IMR-90 (cell line): ENCODE results near the gene WHRN. TPM values are rescaled to one million over a fixed set of nuclear protein-coding genes. Genes with fewer than 3 reads are reported as not detected.

Experiments
- ATAC-seq: fragments of 200-7000 bp; cut with Tn5 transposase; 2 replicates; pipeline ENCODE4 v1.9.1; 2020; ENCODE audit warnings: low read depth, mild to moderate bottlenecking, moderate library complexity
- BruUV-seq: library from RNA; stranded (reverse); fragments of 400-500 nt; replicated peaks from 2 replicates; lab custom pipeline; 2021; lab: Mats Ljungman, UMichigan
- CTCF ChIA-PET: fragments of 300-600 bp; formaldehyde crosslinking; extraction: SDS; loops from one replicate; lab custom pipeline; 2021; ENCODE audit warnings: antibody characterized with exemption; lab: Yijun Ruan, JAX
- POLR2A ChIA-PET: fragments of 300-600 bp; sonication (Branson Sonifier 250); formaldehyde crosslinking; loops from one replicate; lab custom pipeline; 2022; ENCODE audit warnings: antibody characterized with exemption; ENCODE audit not compliant: unreplicated experiment; lab: Charles Lee
- DNase-seq: peaks from one replicate; pipeline ENCODE4 v3.0.0; 2013
- H2AFZ ChIP-seq: replicated peaks from 2 replicates; pipeline ENCODE3; 2013; ENCODE audit warnings: low read length, mild to moderate bottlenecking; ENCODE audit not compliant: poor library complexity
- H2AK5ac ChIP-seq: 2 replicates; pipeline ENCODE4 v1.6.1; 2013; ENCODE audit warnings: low read depth, low read length, inconsistent platforms
- H2AK9ac ChIP-seq: replicated peaks from 2 replicates; pipeline ENCODE3; 2013; ENCODE audit warnings: mild to moderate bottlenecking, low read depth, low read length, moderate library complexity; ENCODE audit not compliant: poor library complexity
- H2BK120ac ChIP-seq: 2 replicates; pipeline ENCODE4 v1.6.1; 2013; ENCODE audit warnings: low read depth, low read length, inconsistent platforms
- H2BK15ac ChIP-seq: 3 replicates; pipeline ENCODE4 v1.6.1; 2013; ENCODE audit warnings: low read depth, low read length, inconsistent platforms
- H2BK20ac ChIP-seq: 2 replicates; pipeline ENCODE4 v1.6.1; 2013; ENCODE audit warnings: low read depth, mild to moderate bottlenecking, inconsistent platforms, low read length, moderate library complexity
- H2BK5ac ChIP-seq: 2 replicates; pipeline ENCODE4 v1.6.1; 2013; ENCODE audit warnings: mild to moderate bottlenecking, low read depth, low read length, inconsistent platforms; ENCODE audit not compliant: poor library complexity, severe bottlenecking
- H3K14ac ChIP-seq: replicated peaks from 2 replicates; pipeline ENCODE4 v1.6.1; 2013; ENCODE audit warnings: low read depth, low read length, inconsistent platforms
- H3K18ac ChIP-seq: 2 replicates; pipeline ENCODE4 v1.6.1; 2013; ENCODE audit warnings: low read depth, low read length, control low read depth
- H3K23ac ChIP-seq: 2 replicates; pipeline ENCODE4 v1.6.1; 2013; ENCODE audit warnings: low read depth, low read length, inconsistent platforms
- H3K27ac ChIP-seq: 2 replicates; pipeline ENCODE4 v1.5.1; 2013; ENCODE audit warnings: mild to moderate bottlenecking, control low read depth, low read length; ENCODE audit not compliant: insufficient read depth
- H3K27me3 ChIP-seq: 2 replicates; pipeline ENCODE4 v1.6.1; 2013; ENCODE audit warnings: low read length; ENCODE audit not compliant: control insufficient read depth, insufficient read depth
- H3K36me3 ChIP-seq: 2 replicates; pipeline ENCODE4 v1.6.1; 2013; ENCODE audit warnings: low read length, mixed read lengths; ENCODE audit not compliant: control insufficient read depth, insufficient read depth
- H3K4ac ChIP-seq: 2 replicates; pipeline ENCODE4 v1.6.1; 2013; ENCODE audit warnings: low read depth, low read length, inconsistent platforms
- H3K4me1 ChIP-seq: 2 replicates; pipeline ENCODE4 v1.6.1; 2013; ENCODE audit warnings: low read length, mixed read lengths; ENCODE audit not compliant: control insufficient read depth, insufficient read depth
- H3K4me2 ChIP-seq: 2 replicates; pipeline ENCODE4 v1.6.1; 2013; ENCODE audit warnings: low read depth, mild to moderate bottlenecking, control low read depth, low read length, moderate library complexity
- H3K4me3 ChIP-seq: 2 replicates; pipeline ENCODE4 v1.5.1; 2013; ENCODE audit warnings: low read depth, mild to moderate bottlenecking, control low read depth, low read length, moderate library complexity; ENCODE audit not compliant: insufficient read depth
- H3K56ac ChIP-seq: 2 replicates; pipeline ENCODE4 v1.6.1; 2013; ENCODE audit warnings: low read length, inconsistent platforms; ENCODE audit not compliant: insufficient read depth; ENCODE audit errors: extremely low read depth
- H3K79me1 ChIP-seq, 2 experiments: 2 replicates each; pipeline ENCODE4 v1.6.1; 2013; ENCODE audit warnings: low read length in 2 of 2, inconsistent platforms in 1 of 2, low read depth in 1 of 2
- H3K9ac ChIP-seq: 2 replicates; pipeline ENCODE4 v1.6.1; 2013; ENCODE audit warnings: low read depth, low read length, control low read depth
- H3K9me1 ChIP-seq: 2 replicates; pipeline ENCODE4 v1.6.1; 2013; ENCODE audit warnings: low read length, inconsistent platforms; ENCODE audit not compliant: insufficient read depth
- H3K9me3 ChIP-seq: 2 replicates; pipeline ENCODE4 v1.6.1; 2013; ENCODE audit warnings: low read length; ENCODE audit not compliant: control insufficient read depth, insufficient read depth
- H4K20me1 ChIP-seq: 2 replicates; pipeline ENCODE4 v1.6.1; 2013; ENCODE audit warnings: low read length, inconsistent platforms; ENCODE audit not compliant: insufficient read depth
- H4K5ac ChIP-seq: 2 replicates; pipeline ENCODE4 v1.6.1; 2013; ENCODE audit warnings: mild to moderate bottlenecking, low read depth, low read length, control low read depth
- H4K8ac ChIP-seq, 2 experiments: 2 replicates each; pipeline ENCODE4 v1.6.1; 2013; ENCODE audit warnings: low read depth in 2 of 2, low read length in 2 of 2, control low read depth in 1 of 2, inconsistent platforms in 1 of 2
- H4K91ac ChIP-seq: 2 replicates; pipeline ENCODE4 v1.6.1; 2013; ENCODE audit warnings: low read depth, low read length, inconsistent platforms; ENCODE audit not compliant: insufficient read depth
- CEBPB ChIP-seq: IDR thresholded peaks from 2 replicates; pipeline ENCODE4 v1.6.1; 2012; ENCODE audit warnings: low read depth, low read length, improper control_type of control experiment
- ELK1 ChIP-seq: fragments of 150-350 bp; IDR thresholded peaks from 2 replicates; pipeline ENCODE4 v1.6.1; 2016; ENCODE audit warnings: low read depth, mild to moderate bottlenecking, low read length, moderate library complexity, borderline replicate concordance
- MAZ ChIP-seq: IDR thresholded peaks from 2 replicates; pipeline ENCODE4 v1.6.1; 2012; ENCODE audit warnings: low read depth, mild to moderate bottlenecking, low read length, improper control_type of control experiment, moderate library complexity, borderline replicate concordance
- RAD21 ChIP-seq: IDR thresholded peaks from 2 replicates; pipeline ENCODE4 v1.6.1; 2012; ENCODE audit warnings: low read length, improper control_type of control experiment
- USF2 ChIP-seq: fragments of 150-350 bp; IDR thresholded peaks from 2 replicates; pipeline ENCODE4 v1.6.1; 2017; ENCODE audit warnings: mild to moderate bottlenecking, antibody characterized with exemption, low read length, low read depth
- WGBS, 2 experiments: methylation state at CpG; one replicate each; pipeline versions ENCODE4 v1.1.5 to v1.1.7; 2013; ENCODE audit warnings: missing lambda C conversion rate in 2 of 2; ENCODE audit not compliant: insufficient read length in 1 of 2; ENCODE audit errors: extremely low coverage in 2 of 2; 5-methylcytosine and 5-hydroxymethylcytosine counted together
- dilution Hi-C: fragments of 300-500 bp; cut with HindIII; formaldehyde crosslinking; loops from one replicate; pipeline ENCODE4 v1.14.3; 2018; ENCODE audit warnings: low sequenced_read_pairs; ENCODE audit not compliant: unreplicated experiment
- in situ Hi-C: fragments of 300-500 bp; cut with MboI; formaldehyde crosslinking; loops from 3 replicates; pipeline ENCODE4 v1.14.3; 2019; ENCODE audit warnings: low sequenced_read_pairs, inconsistent platforms, mixed read lengths
- intact Hi-C: fragments of 100-400 bp; cut with micrococcal nuclease; formaldehyde crosslinking; loops from 2 replicates; pipeline ENCODE4 v1.10.0; 2022
- polyA plus RNA-seq, 3 experiments: library from polyadenylated mRNA; depleted of rRNA; stranded (reverse); fragments of >200 nt; gene quantifications; 2 replicates each; pipeline ENCODE4 v1.2.3, GENCODE V29; 2012; ENCODE audit warnings: low replicate concordance in 1 of 3
- total RNA-seq: library from RNA; depleted of rRNA; stranded (reverse); fragments of >200 nt; gene quantifications from 2 replicates; pipeline ENCODE4 v1.2.3, GENCODE V29; 2012

The WHRN gene
- total and polyA plus RNA-seq, 2 of the 4 experiments (the other 2 are of a cell fraction): 0.18 to 2.6 TPM

GRCh38 chr9:114408645-114409044, 96.6 kb downstream of the WHRN start:
- ChIA-PET POLR2A (no interaction called here), CTCF (interaction anchor here (1.2 kb wide), 1 partner anchor 9 kb away, joined by 3 read pairs; no protein-coding TSS in a partner anchor)
- in situ Hi-C loops (loop anchor here (5.0 to 10.0 kb wide), 3 partner anchors 239 to 496 kb away; no protein-coding TSS in a partner anchor), intact Hi-C loops (loop anchor here (5.0 to 10.0 kb wide), 3 partner anchors 179 to 496 kb away; partner anchors contain the start of gene ATP6V1G1), dilution Hi-C loops (no loop called here)
- Histone ChIP-seq H2BK20ac (no peak overlapping the region), H4K8ac (no peak overlapping the region), H3K36me3 (no peaks in the 10 kb centered on the region), H3K14ac (no peak overlapping the region), H3K4me2 (no peak overlapping the region), H4K91ac (no peak overlapping the region), H3K27me3 (peaks cover 8% of the 10 kb centered on the region; the same call in 1 of the 2 replicates), H3K23ac (no peak overlapping the region), H3K4me1 (peaks cover under 1% of the 10 kb centered on the region; the same call in 1 of the 2 replicates), H3K79me1 (no peaks in the 10 kb centered on the region), H3K18ac (no peak overlapping the region), H2AFZ (no peak overlapping the region), H4K20me1 (0 out of 2 replicates have a peak, but pooled peaks cover 4% of the 10 kb centered on the region), H3K4ac (no peak overlapping the region), H3K9ac (no peak overlapping the region), H4K5ac (no peak overlapping the region), H3K9me1 (no peaks in the 10 kb centered on the region), H3K9me3 (no peaks in the 10 kb centered on the region), H2AK5ac (no peak overlapping the region), H3K4me3 (no peak overlapping the region), H2BK15ac (no peak overlapping the region), H3K27ac (no peak overlapping the region), H2BK120ac (no peak overlapping the region), H3K56ac (no peak overlapping the region), H2AK9ac (peak overlapping the region; percentile 57), H2BK5ac (no peak overlapping the region)
- WGBS, 2 experiments: 100% methylated on average over 1 of the region's 7 CpGs; no CpG with 5 or more reads in 1 of the 2 experiments
- BruUV-seq: no TSS peak
- DNase-seq (no peak), ATAC-seq (no peak)
- TF ChIP-seq ELK1 (no peak), RAD21 (no peak), CEBPB (no peak), MAZ (no peak), USF2 (no peak)
